Measurements from ENCODE around the gene RPL11.

Gene RPL11

GRCh38 chr1:23661887-23662286, 29.7 kb upstream of the RPL11 start:
- Histone ChIP-seq H3K36me3 (ENCODE audit: control insufficient read depth in 4 of 4, insufficient read depth in 4 of 4, low read length in 3 of 4) (no peaks in the 10 kb centered on the region), H3K27me3 (replicated peaks in 2 of 5; ENCODE audit: control insufficient read depth in 4 of 5, insufficient read depth in 5 of 5, low read length in 4 of 5) (no peaks in the 10 kb centered on the region), H3K4me1 (ENCODE audit: control extremely low read depth in 1 of 4, control insufficient read depth in 4 of 4, insufficient read depth in 4 of 4, low read length in 3 of 4) (no peaks in the 10 kb centered on the region), H3K27ac (ENCODE audit: insufficient read depth in 1 of 2, low read depth in 1 of 2, low read length in 2 of 2, poor library complexity in 1 of 2, severe bottlenecking in 2 of 2) (no peak overlapping the region), H3K4me3 (ENCODE audit: control insufficient read depth in 1 of 7, extremely low read depth in 1 of 7, insufficient read depth in 4 of 7, low read depth in 2 of 7, low read length in 6 of 7) (no peak overlapping the region), H3K9me3 (ENCODE audit: control extremely low read depth in 1 of 5, control insufficient read depth in 4 of 5, insufficient read depth in 2 of 5, low read depth in 1 of 5, low read length in 4 of 5) (no peaks in the 10 kb centered on the region)
- ChIA-PET CTCF (interaction anchor here (0.7 to 2.2 kb wide), 4 partner anchors 10 to 122 kb away, joined by 3 to 7 read pairs (median 5); no protein-coding TSS in a partner anchor), POLR2A (no interaction called here)
- WGBS (ENCODE audit: insufficient coverage) = 90% methylated on average over 3 of the region's 4 CpGs
- no peak for DNase-seq

- 87% methylated on average over 9 of the region's 11 CpGs for WGBS (ENCODE audit: insufficient coverage)
- Histone ChIP-seq H3K27me3 (replicated peaks in 2 of 5; ENCODE audit: control insufficient read depth in 4 of 5, insufficient read depth in 5 of 5, low read length in 4 of 5) (peaks cover 0 to 3% (median 0%) of the 10 kb centered on the region in 5 experiments), H3K27ac (ENCODE audit: insufficient read depth in 1 of 2, low read depth in 1 of 2, low read length in 2 of 2, poor library complexity in 1 of 2, severe bottlenecking in 2 of 2) (no peak overlapping the region), H3K4me3 (ENCODE audit: control insufficient read depth in 1 of 7, extremely low read depth in 1 of 7, insufficient read depth in 4 of 7, low read depth in 2 of 7, low read length in 6 of 7) (no peak overlapping the region), H3K36me3 (ENCODE audit: control insufficient read depth in 4 of 4, insufficient read depth in 4 of 4, low read length in 3 of 4) (no peaks in the 10 kb centered on the region), H3K9me3 (ENCODE audit: control extremely low read depth in 1 of 5, control insufficient read depth in 4 of 5, insufficient read depth in 2 of 5, low read depth in 1 of 5, low read length in 4 of 5) (no peaks in the 10 kb centered on the region), H3K4me1 (ENCODE audit: control extremely low read depth in 1 of 4, control insufficient read depth in 4 of 4, insufficient read depth in 4 of 4, low read length in 3 of 4) (no peaks in the 10 kb centered on the region)
- CTCF ChIA-PET = interaction anchor here (0.7 to 4.4 kb wide), 4 partner anchors 19 to 168 kb away, joined by 3 to 13 read pairs (median 3); no protein-coding TSS in a partner anchor
- DNase-seq = peak; percentile 15 to 45 (median 28)
- POLR2A ChIA-PET = no interaction called here
Measured at GRCh38 chr1:23664837-23665795, 26.5 kb upstream of the RPL11 start.

- no peaks in the 10 kb centered on the region for H3K9me3 ChIP-seq (ENCODE audit: control extremely low read depth in 1 of 5, control insufficient read depth in 4 of 5, insufficient read depth in 2 of 5, low read depth in 1 of 5, low read length in 4 of 5)
- H3K4me1 ChIP-seq (ENCODE audit: control extremely low read depth in 1 of 4, control insufficient read depth in 4 of 4, insufficient read depth in 4 of 4, low read length in 3 of 4) = no peaks in the 10 kb centered on the region
- POLR2A ChIA-PET = no interaction called here
- no peak for DNase-seq
- no peak overlapping the region for H3K4me3 ChIP-seq (ENCODE audit: control insufficient read depth in 1 of 7, extremely low read depth in 1 of 7, insufficient read depth in 4 of 7, low read depth in 2 of 7, low read length in 6 of 7)
- H3K27ac ChIP-seq (ENCODE audit: insufficient read depth in 1 of 2, low read depth in 1 of 2, low read length in 2 of 2, poor library complexity in 1 of 2, severe bottlenecking in 2 of 2) = no peak overlapping the region
- no peaks in the 10 kb centered on the region for H3K36me3 ChIP-seq (ENCODE audit: control insufficient read depth in 4 of 4, insufficient read depth in 4 of 4, low read length in 3 of 4)
- CTCF ChIA-PET = interaction anchor here (1.0 to 4.4 kb wide), 3 partner anchors 22 to 123 kb away, joined by 3 to 13 read pairs (median 4); no protein-coding TSS in a partner anchor
- 100% methylated on average over 1 of the region's 4 CpGs for WGBS (ENCODE audit: insufficient coverage)
- peaks cover 0 to 7% (median 0%) of the 10 kb centered on the region in 5 experiments for H3K27me3 ChIP-seq (replicated peaks in 2 of 5; ENCODE audit: control insufficient read depth in 4 of 5, insufficient read depth in 5 of 5, low read length in 4 of 5)
Measured at GRCh38 chr1:23667411-23667810, 24.2 kb upstream of the RPL11 start.

GRCh38 chr1:23670709-23671108, 20.9 kb upstream of the RPL11 start:
- Histone ChIP-seq H3K9me3 (ENCODE audit: control extremely low read depth in 1 of 5, control insufficient read depth in 4 of 5, insufficient read depth in 2 of 5, low read depth in 1 of 5, low read length in 4 of 5) (no peaks in the 10 kb centered on the region), H3K27ac (ENCODE audit: insufficient read depth in 1 of 2, low read depth in 1 of 2, low read length in 2 of 2, poor library complexity in 1 of 2, severe bottlenecking in 2 of 2) (no peak overlapping the region), H3K27me3 (replicated peaks in 2 of 5; ENCODE audit: control insufficient read depth in 4 of 5, insufficient read depth in 5 of 5, low read length in 4 of 5) (peaks cover 0 to 7% (median 0%) of the 10 kb centered on the region in 5 experiments), H3K4me3 (ENCODE audit: control insufficient read depth in 1 of 7, extremely low read depth in 1 of 7, insufficient read depth in 4 of 7, low read depth in 2 of 7, low read length in 6 of 7) (no peak overlapping the region), H3K36me3 (ENCODE audit: control insufficient read depth in 4 of 4, insufficient read depth in 4 of 4, low read length in 3 of 4) (no peaks in the 10 kb centered on the region), H3K4me1 (ENCODE audit: control extremely low read depth in 1 of 4, control insufficient read depth in 4 of 4, insufficient read depth in 4 of 4, low read length in 3 of 4) (no peaks in the 10 kb centered on the region)
- no CpG with 5 or more reads among the region's 2 CpGs for WGBS (ENCODE audit: insufficient coverage)
- ChIA-PET POLR2A (no interaction called here), CTCF (interaction anchor here (1.2 to 1.8 kb wide), 3 partner anchors 10 to 78 kb away, joined by 3 to 6 read pairs (median 3); no protein-coding TSS in a partner anchor)
- no peak for DNase-seq

- Histone ChIP-seq H3K27me3 (replicated peaks in 2 of 5; ENCODE audit: control insufficient read depth in 4 of 5, insufficient read depth in 5 of 5, low read length in 4 of 5) (peaks cover 0 to 8% (median 5%) of the 10 kb centered on the region in 5 experiments), H3K4me1 (ENCODE audit: control extremely low read depth in 1 of 4, control insufficient read depth in 4 of 4, insufficient read depth in 4 of 4, low read length in 3 of 4) (no peaks in the 10 kb centered on the region), H3K9me3 (ENCODE audit: control extremely low read depth in 1 of 5, control insufficient read depth in 4 of 5, insufficient read depth in 2 of 5, low read depth in 1 of 5, low read length in 4 of 5) (no peaks in the 10 kb centered on the region), H3K4me3 (ENCODE audit: control insufficient read depth in 1 of 7, extremely low read depth in 1 of 7, insufficient read depth in 4 of 7, low read depth in 2 of 7, low read length in 6 of 7) (no peak overlapping the region), H3K36me3 (ENCODE audit: control insufficient read depth in 4 of 4, insufficient read depth in 4 of 4, low read length in 3 of 4) (no peaks in the 10 kb centered on the region), H3K27ac (ENCODE audit: insufficient read depth in 1 of 2, low read depth in 1 of 2, low read length in 2 of 2, poor library complexity in 1 of 2, severe bottlenecking in 2 of 2) (no peak overlapping the region)
- CTCF ChIA-PET = interaction anchor here (1.1 to 1.4 kb wide), 2 partner anchors 9 to 11 kb away, joined by 3 read pairs; no protein-coding TSS in a partner anchor
- peak; percentile 28 to 64 (median 63) for DNase-seq
- 24% methylated on average over 5 of the region's 6 CpGs for WGBS (ENCODE audit: insufficient coverage)
- POLR2A ChIA-PET = interaction anchor here (1.0 kb wide), 1 partner anchor 19 kb away, joined by 4 read pairs; the partner anchor contains the start of gene RPL11
Measured at GRCh38 chr1:23673086-23673813, 18.4 kb upstream of the RPL11 start.

- POLR2A ChIA-PET = no interaction called here
- H3K4me1 ChIP-seq (ENCODE audit: control extremely low read depth in 1 of 4, control insufficient read depth in 4 of 4, insufficient read depth in 4 of 4, low read length in 3 of 4) = no peaks in the 10 kb centered on the region
- 100% methylated on average over 1 of the region's 4 CpGs for WGBS (ENCODE audit: insufficient coverage)
Measured at GRCh38 chr1:23679815-23680214, 11.8 kb upstream of the RPL11 start.

More at GRCh38 chr1:23679815-23680214, 11.8 kb upstream of the RPL11 start:
- Histone ChIP-seq H3K4me3 (ENCODE audit: control insufficient read depth in 1 of 7, extremely low read depth in 1 of 7, insufficient read depth in 4 of 7, low read depth in 2 of 7, low read length in 6 of 7) (no peak overlapping the region), H3K27me3 (replicated peaks in 2 of 5; ENCODE audit: control insufficient read depth in 4 of 5, insufficient read depth in 5 of 5, low read length in 4 of 5) (peaks cover 0 to 19% (median 5%) of the 10 kb centered on the region in 5 experiments), H3K27ac (ENCODE audit: insufficient read depth in 1 of 2, low read depth in 1 of 2, low read length in 2 of 2, poor library complexity in 1 of 2, severe bottlenecking in 2 of 2) (no peak overlapping the region), H3K9me3 (ENCODE audit: control extremely low read depth in 1 of 5, control insufficient read depth in 4 of 5, insufficient read depth in 2 of 5, low read depth in 1 of 5, low read length in 4 of 5) (no peaks in the 10 kb centered on the region), H3K36me3 (ENCODE audit: control insufficient read depth in 4 of 4, insufficient read depth in 4 of 4, low read length in 3 of 4) (no peaks in the 10 kb centered on the region)
- CTCF ChIA-PET = interaction anchor here (1.8 to 2.6 kb wide), 2 partner anchors 9 to 12 kb away, joined by 5 to 6 read pairs; partner anchors contain the start of gene RPL11
- no peak for DNase-seq
